Skeletal muscle cell (primary cell): ENCODE data around the gene SOX18.
A peak's percentile ranks its signal among the peaks of the same experiment; 100 is the strongest.

Experiments used
- DNase-seq: peaks from one replicate; pipeline ENCODE4 v3.0.0-alpha.2; 2010; ENCODE audit warnings: low read depth
- H3K4me3 ChIP-seq: 2 replicates; pipeline ENCODE4 v1.5.1; 2011; ENCODE audit warnings: low read depth, mild to moderate bottlenecking, control low read depth, low read length, moderate library complexity

SOX18 gene

GRCh38 chr20:64041781-64042053 is 7.7 kb downstream of the SOX18 start:
- DNase-seq, result no peak
- no peak overlapping the region for H3K4me3 ChIP-seq

- no peak overlapping the region for H3K4me3 ChIP-seq
- no peak for DNase-seq
These were observed 8.2 kb downstream of the SOX18 start for GRCh38 chr20:64041040-64041780.

GRCh38 chr20:64040231-64041039 is 9.0 kb downstream of the SOX18 start:
- no peak overlapping the region for H3K4me3 ChIP-seq
- no peak for DNase-seq

- DNase-seq, result no peak
- H3K4me3 ChIP-seq, result peak overlapping the region; percentile 37
These were observed 9.9 kb downstream of the SOX18 start for GRCh38 chr20:64039293-64040160.

- H3K4me3 ChIP-seq, result peak overlapping the region; percentile 37
- DNase-seq, result no peak
These were observed 10.7 kb downstream of the SOX18 start for GRCh38 chr20:64038565-64039292.

GRCh38 chr20:64038224-64038564 is 11.2 kb downstream of the SOX18 start:
- H3K4me3 ChIP-seq, result no peak overlapping the region
- no peak for DNase-seq

GRCh38 chr20:64037498-64038213 is 11.8 kb downstream of the SOX18 start:
- H3K4me3 ChIP-seq, result no peak overlapping the region
- DNase-seq, result no peak

GRCh38 chr20:64037199-64037497 is 12.3 kb downstream of the SOX18 start:
- DNase-seq, result no peak
- no peak overlapping the region for H3K4me3 ChIP-seq

- no peak for DNase-seq
- H3K4me3 ChIP-seq, result no peak overlapping the region
These were observed 12.9 kb downstream of the SOX18 start for GRCh38 chr20:64036346-64037198.

- no peak within 1 kb of the TSS for H3K4me3 ChIP-seq
- no peak for DNase-seq
These were observed 13.5 kb downstream of the SOX18 start, which contains the start of gene C20orf204 for GRCh38 chr20:64035933-64036345. C20orf204 (plus strand) TSS chr20:64036182; CDS start chr20:64036324, 142 bp downstream.

GRCh38 chr20:64035066-64035932 is 14.1 kb downstream of the SOX18 start:
- H3K4me3 ChIP-seq, result no peak overlapping the region
- DNase-seq, result no peak

- DNase-seq, result no peak
These were observed 15.4 kb downstream of the SOX18 start for GRCh38 chr20:64033981-64034493.

GRCh38 chr20:64032706-64033624 is 16.5 kb downstream of the SOX18 start:
- no peak overlapping the region for H3K4me3 ChIP-seq
- DNase-seq, result no peak

More at GRCh38 chr20:64033981-64034493, 15.4 kb downstream of the SOX18 start:
- H3K4me3 ChIP-seq, result no peak overlapping the region

- no peak overlapping the region for H3K4me3 ChIP-seq
- no peak for DNase-seq
These were observed 17.6 kb downstream of the SOX18 start for GRCh38 chr20:64031822-64032314.

GRCh38 chr20:64030371-64031134 is 18.9 kb downstream of the SOX18 start:
- no peak for DNase-seq
- no peak overlapping the region for H3K4me3 ChIP-seq
